NK-92 (cell line): ENCODE results near the gene MRPL20.

ENCODE experiments used
- DNase-seq: peaks from one replicate; lab custom pipeline; 2025; ENCODE audit not compliant: unreplicated experiment; lab: John Stamatoyannopoulos, UW

The MRPL20 gene

GRCh38 chr1:1366699-1367066 lies 40.4 kb downstream of the MRPL20 start:
- no peak for DNase-seq

GRCh38 chr1:1365875-1366698 lies 41.0 kb downstream of the MRPL20 start:
- DNase-seq, result no peak

- DNase-seq, result no peak
Measured at GRCh38 chr1:1364266-1364665, 42.8 kb downstream of the MRPL20 start.

- DNase-seq, result no peak
Measured at GRCh38 chr1:1361982-1362423, 45.1 kb downstream of the MRPL20 start.

GRCh38 chr1:1361233-1361981 lies 45.7 kb downstream of the MRPL20 start:
- no peak for DNase-seq

- DNase-seq, result no peak
Measured at GRCh38 chr1:1360506-1361169, 46.5 kb downstream of the MRPL20 start.

GRCh38 chr1:1359664-1360468 lies 47.2 kb downstream of the MRPL20 start:
- DNase-seq, result no peak

- no peak for DNase-seq
Measured at GRCh38 chr1:1359308-1359663, 47.8 kb downstream of the MRPL20 start.

- DNase-seq, result no peak
Measured at GRCh38 chr1:1358433-1359271, 48.4 kb downstream of the MRPL20 start, which contains the start of gene MXRA8. TSS of gene MXRA8 (minus strand) at chr1:1358555. CDS start at chr1:1358504, 51 bp downstream.

GRCh38 chr1:1357871-1358432 lies 49.1 kb downstream of the MRPL20 start:
- DNase-seq, result no peak

GRCh38 chr1:1356796-1357401 lies 50.2 kb downstream of the MRPL20 start:
- no peak for DNase-seq

- DNase-seq, result no peak
Measured at GRCh38 chr1:1356166-1356795, 50.8 kb downstream of the MRPL20 start.

GRCh38 chr1:1355416-1355815 lies 51.7 kb downstream of the MRPL20 start:
- DNase-seq, result no peak

GRCh38 chr1:1354271-1355247 lies 52.5 kb downstream of the MRPL20 start:
- no peak for DNase-seq

GRCh38 chr1:1353389-1354151 lies 53.5 kb downstream of the MRPL20 start:
- DNase-seq, result no peak

- no peak for DNase-seq
Measured at GRCh38 chr1:1352786-1353388, 54.2 kb downstream of the MRPL20 start.
